H1 (cell line): ENCODE data around the gene FRMD4A.

ENCODE experiments used
- CTCF ChIP-seq, 3 experiments: IDR thresholded peaks; 1 replicate in 2 of 3; 2 replicates in 1 of 3; pipeline versions ENCODE4 v1.5.1 to v1.6.1; 2011; ENCODE audit warnings: low read length in 3 of 3, mild to moderate bottlenecking in 3 of 3, inconsistent platforms in 2 of 3, low read depth in 1 of 3, moderate library complexity in 1 of 3; ENCODE audit not compliant: insufficient read depth in 1 of 3; ENCODE audit errors: control extremely low read depth in 1 of 3
- EP300 ChIP-seq, 2 experiments: IDR thresholded peaks; 1 replicate in 1 of 2; 2 replicates in 1 of 2; pipeline ENCODE4 v1.6.1; 2011 to 2012; ENCODE audit warnings: low read depth in 2 of 2, low read length in 2 of 2, mild to moderate bottlenecking in 2 of 2, borderline replicate concordance in 1 of 2, inconsistent platforms in 1 of 2, moderate library complexity in 1 of 2
- JUN ChIP-seq: IDR thresholded peaks from 2 replicates; pipeline ENCODE4 v1.6.1; 2011; ENCODE audit warnings: low read depth, mild to moderate bottlenecking, improper control_type of control experiment, low read length
- NRF1 ChIP-seq: IDR thresholded peaks from 2 replicates; pipeline ENCODE4 v1.6.1; 2011; ENCODE audit warnings: mild to moderate bottlenecking, low read depth, low read length, improper control_type of control experiment
- POLR2A ChIP-seq, 2 experiments: IDR thresholded peaks; 1 replicate in 1 of 2; 2 replicates in 1 of 2; pipeline ENCODE4 v1.6.1; 2011; ENCODE audit warnings: low read depth in 2 of 2, low read length in 2 of 2, mild to moderate bottlenecking in 2 of 2; ENCODE audit errors: control extremely low read depth in 1 of 2
- POLR2AphosphoS5 ChIP-seq: IDR thresholded peaks from 2 replicates; pipeline ENCODE4 v1.6.1; 2011; ENCODE audit warnings: low read depth, low read length
- SP1 ChIP-seq: IDR thresholded peaks from 2 replicates; pipeline ENCODE4 v1.6.1; 2011; ENCODE audit warnings: low read depth, low read length
- TAF1 ChIP-seq: IDR thresholded peaks from 2 replicates; pipeline ENCODE4 v1.6.1; 2011; ENCODE audit warnings: mild to moderate bottlenecking, low read depth, low read length
- YY1 ChIP-seq: IDR thresholded peaks from 2 replicates; pipeline ENCODE4 v1.6.1; 2011; ENCODE audit warnings: low read depth, mild to moderate bottlenecking, low read length

GRCh38 chr10:13717936-13718772 is 612.6 kb downstream of the FRMD4A start:
- TF ChIP-seq YY1 (no peak), SP1 (no peak), JUN (no peak), CTCF (IDR thresholded peaks at IDR 0.05; ENCODE audit: control extremely low read depth in 1 of 3, insufficient read depth in 1 of 3, low read depth in 1 of 3, low read length in 3 of 3) (no peak), TAF1 (no peak), POLR2AphosphoS5 (no peak), NRF1 (no peak), EP300 (IDR thresholded peaks at IDR 0.05; ENCODE audit: borderline replicate concordance in 1 of 2, low read depth in 2 of 2, low read length in 2 of 2) (no peak), POLR2A (IDR thresholded peaks at IDR 0.05; ENCODE audit: control extremely low read depth in 1 of 2, low read depth in 2 of 2, low read length in 2 of 2) (no peak)
